Activated CD4-positive, alpha-beta T cell treated with anti-CD3 and anti-CD28 coated beads for 4 hours (primary cell): Measurements from ENCODE around the gene IL20.
A peak's percentile ranks its signal among the peaks of the same experiment; 100 is the strongest.

Source experiments
- DNase-seq, 2 donors: peaks; one replicate each; pipeline ENCODE4 v3.0.0-alpha.2; 2020

The IL20 gene

GRCh38 chr1:206905295-206906164, 40.1 kb downstream of the IL20 start:
- DNase-seq, result peak; percentile 48 to 63

- no peak for DNase-seq
Observed at GRCh38 chr1:206907304-206907991, 42.0 kb downstream of the IL20 start.

- DNase-seq, result no peak
Observed at GRCh38 chr1:206908038-206908437, 42.6 kb downstream of the IL20 start.

- DNase-seq, result peak; percentile 41 to 42
Observed at GRCh38 chr1:206909161-206909882, 43.9 kb downstream of the IL20 start.

- no peak for DNase-seq
Observed at GRCh38 chr1:206909883-206910318, 44.5 kb downstream of the IL20 start.

GRCh38 chr1:206911064-206911663, 45.7 kb downstream of the IL20 start:
- DNase-seq, result peak in 1 of 2 donors; percentile 47

- DNase-seq, result peak; percentile 47 to 64
Observed at GRCh38 chr1:206912445-206913095, 47.1 kb downstream of the IL20 start.

- no peak for DNase-seq
Observed at GRCh38 chr1:206913766-206914537, 48.5 kb downstream of the IL20 start.

GRCh38 chr1:206915030-206915735, 49.8 kb downstream of the IL20 start:
- DNase-seq, result no peak

- peak in 1 of 2 donors; percentile 24 for DNase-seq
Observed at GRCh38 chr1:206916000-206916709, 50.7 kb downstream of the IL20 start.

GRCh38 chr1:206918076-206918475, 52.7 kb downstream of the IL20 start:
- no peak for DNase-seq
